K562 (cell line): ENCODE data around the gene PCDHGA7.
"Not testable (repeated sequence)": the region's sequence is repeated elsewhere in the genome, so short reads cannot be mapped to it uniquely, and the experiment has no call there.

Experiments used
- BHLHE40 ChIP-seq: IDR thresholded peaks from 2 replicates; pipeline ENCODE4 v1.6.1; 2011; ENCODE audit warnings: low read length, improper control_type of control experiment
- GABPB1 ChIP-seq: sonication (generic); formaldehyde crosslinking; IDR thresholded peaks from 2 replicates; pipeline ENCODE4 v1.8.0; 2022; ENCODE audit warnings: mild to moderate bottlenecking, missing genetic modification reagents
- IRF9 ChIP-seq: fragments of 450-650 bp; IDR thresholded peaks from 2 replicates; pipeline ENCODE4 v1.6.1; 2016; ENCODE audit warnings: missing biosample characterization, missing genetic modification characterization
- LARP7 ChIP-seq: fragments of 450-650 bp; IDR thresholded peaks from 2 replicates; pipeline ENCODE4 v1.6.1; 2016
- NR1H2 ChIP-seq: sonication (generic); formaldehyde crosslinking; IDR thresholded peaks from 2 replicates; pipeline ENCODE4 v1.4.0; 2020; ENCODE audit warnings: mild to moderate bottlenecking, missing genetic modification reagents
- PHF21A ChIP-seq: fragments of 450-650 bp; IDR thresholded peaks from 2 replicates; pipeline ENCODE4 v1.6.1; 2017; ENCODE audit warnings: low read depth, borderline replicate concordance
- POLR2A ChIP-seq: fragments of 450-650 bp; conservative IDR thresholded peaks from 2 replicates; pipeline ENCODE4 v1.6.1; 2016
- SP2 ChIP-seq: IDR thresholded peaks from 2 replicates; pipeline ENCODE4 v1.6.1; 2011; ENCODE audit warnings: mild to moderate bottlenecking, low read depth, low read length, moderate library complexity; ENCODE audit not compliant: poor library complexity, severe bottlenecking; ENCODE audit errors: extremely low read depth
- TEAD4 ChIP-seq, 2 experiments: sonication (generic) in 1 of 2; formaldehyde crosslinking in 1 of 2; IDR thresholded peaks; 2 replicates each; pipeline versions ENCODE4 v1.6.1 to v1.8.0; 2012 to 2022; ENCODE audit warnings: borderline replicate concordance in 1 of 2, inconsistent platforms in 1 of 2, low read length in 1 of 2, mild to moderate bottlenecking in 1 of 2, missing genetic modification reagents in 1 of 2
- ZBTB7A ChIP-seq: IDR thresholded peaks from 2 replicates; pipeline ENCODE4 v1.6.1; 2011; ENCODE audit warnings: low read depth, mild to moderate bottlenecking, low read length, moderate library complexity, borderline replicate concordance; ENCODE audit not compliant: control insufficient read depth
- ZNF133 ChIP-seq: fragments of 250-450 bp; sonication (Bioruptor Pico); IDR thresholded peaks from 2 replicates; pipeline ENCODE4 v1.4.0; 2020; ENCODE audit warnings: mild to moderate bottlenecking
- ZNF217 ChIP-seq: sonication (generic); formaldehyde crosslinking; IDR thresholded peaks from 2 replicates; pipeline ENCODE4 v1.8.0; 2022; ENCODE audit warnings: mild to moderate bottlenecking, missing genetic modification reagents
- TF ChIP-seq, protein P1 (sequence below), 2 experiments: fragments of 200-800 bp in 1 of 2; sonication (Bioruptor generic) in 1 of 2; sonication (generic) in 1 of 2; formaldehyde crosslinking in 1 of 2; IDR thresholded peaks in 1 of 2; conservative IDR thresholded peaks in 1 of 2; 2 replicates each; pipeline versions ENCODE4 v1.5.0 to v1.6.1; 2016 to 2020; ENCODE audit warnings: missing compliant biosample characterization in 1 of 2, missing genetic modification characterization in 1 of 2, missing genetic modification reagents in 1 of 2
- TF ChIP-seq, protein P2 (sequence below): sonication (generic); formaldehyde crosslinking; IDR thresholded peaks from 2 replicates; pipeline ENCODE4 v1.5.0; 2020; ENCODE audit warnings: missing genetic modification reagents

DNA sequence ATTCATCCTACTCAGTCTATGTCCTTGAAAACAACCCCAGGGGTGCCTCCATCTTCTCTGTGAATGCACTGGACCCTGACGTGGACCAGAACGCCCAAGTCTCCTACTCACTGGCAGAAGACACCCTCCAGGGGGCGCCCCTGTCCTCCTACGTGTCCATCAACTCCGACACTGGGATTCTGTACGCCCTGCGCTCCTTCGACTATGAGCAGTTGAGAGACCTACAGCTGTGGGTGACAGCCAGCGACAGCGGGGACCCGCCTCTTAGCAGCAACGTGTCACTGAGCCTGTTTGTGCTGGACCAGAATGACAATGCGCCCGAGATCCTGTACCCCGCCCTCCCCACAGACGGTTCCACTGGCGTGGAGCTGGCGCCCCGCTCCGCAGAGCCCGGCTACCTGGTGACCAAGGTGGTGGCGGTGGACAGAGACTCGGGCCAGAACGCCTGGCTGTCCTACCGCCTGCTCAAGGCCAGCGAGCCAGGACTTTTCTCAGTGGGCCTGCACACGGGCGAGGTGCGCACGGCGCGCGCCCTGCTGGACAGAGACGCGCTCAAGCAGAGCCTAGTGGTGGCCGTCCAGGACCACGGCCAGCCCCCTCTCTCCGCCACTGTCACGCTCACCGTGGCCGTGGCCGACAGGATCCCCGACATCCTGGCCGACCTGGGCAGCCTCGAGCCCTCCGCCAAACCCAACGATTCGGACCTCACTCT, 6.9 kb upstream of the PCDHGA7 start:
- TF ChIP-seq ZNF133 (CRISPR knock-in tag); NR1H2 (CRISPR knock-in tag); POLR2A; TEAD4 (IDR thresholded peaks at IDR 0.05; ENCODE audit: low read length); TEAD4 (CRISPR knock-in tag; IDR thresholded peaks at IDR 0.05; ENCODE audit: borderline replicate concordance); SP2; LARP7; ZNF217 (CRISPR knock-in tag); IRF9 (tag); PHF21A; GABPB1; ZBTB7A; BHLHE40: not testable (repeated sequence)
- TF ChIP-seq, protein P1, sequence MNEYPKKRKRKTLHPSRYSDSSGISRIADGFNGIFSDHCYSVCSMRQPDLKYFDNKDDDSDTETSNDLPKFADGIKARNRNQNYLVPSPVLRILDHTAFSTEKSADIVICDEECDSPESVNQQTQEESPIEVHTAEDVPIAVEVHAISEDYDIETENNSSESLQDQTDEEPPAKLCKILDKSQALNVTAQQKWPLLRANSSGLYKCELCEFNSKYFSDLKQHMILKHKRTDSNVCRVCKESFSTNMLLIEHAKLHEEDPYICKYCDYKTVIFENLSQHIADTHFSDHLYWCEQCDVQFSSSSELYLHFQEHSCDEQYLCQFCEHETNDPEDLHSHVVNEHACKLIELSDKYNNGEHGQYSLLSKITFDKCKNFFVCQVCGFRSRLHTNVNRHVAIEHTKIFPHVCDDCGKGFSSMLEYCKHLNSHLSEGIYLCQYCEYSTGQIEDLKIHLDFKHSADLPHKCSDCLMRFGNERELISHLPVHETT (CRISPR knock-in tag; conservative IDR thresholded peaks at IDR 0.05 in 1 of 2, IDR thresholded peaks at IDR 0.05 in 1 of 2) = not testable (repeated sequence)
- TF ChIP-seq, protein P2, sequence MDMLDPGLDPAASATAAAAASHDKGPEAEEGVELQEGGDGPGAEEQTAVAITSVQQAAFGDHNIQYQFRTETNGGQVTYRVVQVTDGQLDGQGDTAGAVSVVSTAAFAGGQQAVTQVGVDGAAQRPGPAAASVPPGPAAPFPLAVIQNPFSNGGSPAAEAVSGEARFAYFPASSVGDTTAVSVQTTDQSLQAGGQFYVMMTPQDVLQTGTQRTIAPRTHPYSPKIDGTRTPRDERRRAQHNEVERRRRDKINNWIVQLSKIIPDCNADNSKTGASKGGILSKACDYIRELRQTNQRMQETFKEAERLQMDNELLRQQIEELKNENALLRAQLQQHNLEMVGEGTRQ = not testable (repeated sequence)
